A673 (cell line): Measurements from ENCODE around the gene C19orf67. TPM values are rescaled to one million over a fixed set of nuclear protein-coding genes. Genes with fewer than 3 reads are reported as not detected.

Experiments used
- BruUV-seq: library from RNA; stranded (reverse); fragments of 400-500 nt; replicated peaks from 2 replicates; lab custom pipeline; 2021; lab: Mats Ljungman, UMichigan
- CTCF ChIA-PET: fragments of 300-600 bp; sonication (Branson Sonifier 250); formaldehyde crosslinking; loops from one replicate; lab custom pipeline; 2022; ENCODE audit warnings: antibody characterized with exemption; lab: Charles Lee
- POLR2A ChIA-PET: fragments of 300-600 bp; sonication (Branson Sonifier 250); formaldehyde crosslinking; loops from one replicate; lab custom pipeline; 2022; ENCODE audit warnings: antibody characterized with exemption; ENCODE audit not compliant: low non-redundant PET; lab: Charles Lee
- DNase-seq: peaks from one replicate; pipeline ENCODE4 v3.0.0-alpha.2; 2015; ENCODE audit warnings: low spot score
- H3K27ac ChIP-seq: fragments of 200-600 bp; sonication (generic); 2 replicates; pipeline ENCODE4 v1.5.1; 2016; ENCODE audit warnings: mixed run types, low read depth, mild to moderate bottlenecking, mixed read lengths, antibody characterized with exemption, low read length; ENCODE audit not compliant: poor library complexity, severe bottlenecking
- H3K27me3 ChIP-seq: fragments of 200-600 bp; sonication (generic); replicated peaks from 2 replicates; pipeline ENCODE4 v1.6.1; 2017; ENCODE audit warnings: mixed run types, low read depth, mild to moderate bottlenecking, mixed read lengths, antibody characterized with exemption, low read length; ENCODE audit not compliant: insufficient read depth, poor library complexity
- H3K36me3 ChIP-seq: fragments of 200-600 bp; sonication (generic); 2 replicates; pipeline ENCODE4 v1.6.1; 2016; ENCODE audit warnings: mixed run types, mild to moderate bottlenecking, mixed read lengths, antibody characterized with exemption, low read length; ENCODE audit not compliant: insufficient read depth, poor library complexity, severe bottlenecking
- H3K4me1 ChIP-seq: fragments of 200-600 bp; sonication (generic); 2 replicates; pipeline ENCODE4 v1.6.1; 2017; ENCODE audit warnings: mixed run types, mild to moderate bottlenecking, mixed read lengths, antibody characterized with exemption, low read length; ENCODE audit not compliant: insufficient read depth, poor library complexity, severe bottlenecking
- H3K4me3 ChIP-seq: fragments of 200-600 bp; sonication (generic); 2 replicates; pipeline ENCODE4 v1.5.1; 2016; ENCODE audit warnings: low read depth, mixed run types, mild to moderate bottlenecking, mixed read lengths, low read length; ENCODE audit not compliant: poor library complexity, severe bottlenecking
- H3K9me3 ChIP-seq: fragments of 200-600 bp; sonication (generic); 2 replicates; pipeline ENCODE4 v1.6.1; 2016; ENCODE audit warnings: mixed run types, low read depth, mild to moderate bottlenecking, mixed read lengths, antibody characterized with exemption, low read length; ENCODE audit not compliant: poor library complexity, severe bottlenecking
- EZH2 ChIP-seq: fragments of 200-600 bp; sonication (generic); IDR thresholded peaks from 2 replicates; pipeline ENCODE4 v1.6.1; 2017; ENCODE audit warnings: borderline replicate concordance, low read depth, mild to moderate bottlenecking, mixed read lengths, antibody characterized with exemption, low read length; ENCODE audit not compliant: poor library complexity, severe bottlenecking
- intact Hi-C: fragments of 100-400 bp; cut with micrococcal nuclease; formaldehyde crosslinking; loops from one replicate; pipeline ENCODE4 v1.10.0; 2022; ENCODE audit not compliant: unreplicated experiment
- total RNA-seq: library from RNA; stranded (reverse); gene quantifications from 2 replicates; pipeline ENCODE4 v1.2.3, GENCODE V29; 2021
- TF ChIP-seq, protein P1 (sequence below): fragments of 300-800, 200-600 bp; sonication (generic); conservative IDR thresholded peaks from 2 replicates; pipeline ENCODE4 v1.5.1; 2017; ENCODE audit warnings: low read depth, mild to moderate bottlenecking, antibody characterized with exemption, low read length, moderate library complexity, mixed read lengths

Gene C19orf67
- total RNA-seq, 1 experiment from 2014 or later: not detected

DNA sequence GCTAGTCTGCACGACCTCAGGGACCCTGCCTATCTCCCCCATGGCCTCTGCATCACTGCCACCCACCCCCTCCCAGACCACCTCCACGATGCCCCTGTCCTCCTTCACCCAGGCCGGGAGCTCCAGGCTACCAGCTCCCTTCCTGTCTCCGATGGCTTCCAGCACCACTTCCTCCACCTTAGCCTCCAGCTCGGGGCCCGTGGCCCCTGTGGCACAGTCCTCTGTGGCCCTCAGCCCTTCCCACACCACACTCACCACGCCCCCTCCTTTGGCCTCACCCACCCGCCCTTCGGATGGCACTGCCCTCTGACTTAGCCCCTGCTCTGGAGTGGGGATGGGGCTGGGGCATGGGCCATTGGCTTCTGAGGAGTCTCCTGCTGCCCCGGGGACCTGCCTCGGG is 30.9 kb downstream of the C19orf67 start:
- no peak for DNase-seq
- no peak for TF ChIP-seq EZH2
- TF ChIP-seq, protein P1, sequence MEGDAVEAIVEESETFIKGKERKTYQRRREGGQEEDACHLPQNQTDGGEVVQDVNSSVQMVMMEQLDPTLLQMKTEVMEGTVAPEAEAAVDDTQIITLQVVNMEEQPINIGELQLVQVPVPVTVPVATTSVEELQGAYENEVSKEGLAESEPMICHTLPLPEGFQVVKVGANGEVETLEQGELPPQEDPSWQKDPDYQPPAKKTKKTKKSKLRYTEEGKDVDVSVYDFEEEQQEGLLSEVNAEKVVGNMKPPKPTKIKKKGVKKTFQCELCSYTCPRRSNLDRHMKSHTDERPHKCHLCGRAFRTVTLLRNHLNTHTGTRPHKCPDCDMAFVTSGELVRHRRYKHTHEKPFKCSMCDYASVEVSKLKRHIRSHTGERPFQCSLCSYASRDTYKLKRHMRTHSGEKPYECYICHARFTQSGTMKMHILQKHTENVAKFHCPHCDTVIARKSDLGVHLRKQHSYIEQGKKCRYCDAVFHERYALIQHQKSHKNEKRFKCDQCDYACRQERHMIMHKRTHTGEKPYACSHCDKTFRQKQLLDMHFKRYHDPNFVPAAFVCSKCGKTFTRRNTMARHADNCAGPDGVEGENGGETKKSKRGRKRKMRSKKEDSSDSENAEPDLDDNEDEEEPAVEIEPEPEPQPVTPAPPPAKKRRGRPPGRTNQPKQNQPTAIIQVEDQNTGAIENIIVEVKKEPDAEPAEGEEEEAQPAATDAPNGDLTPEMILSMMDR: no peak
- POLR2A ChIA-PET: no interaction called here
- Histone ChIP-seq H3K36me3 (no peaks in the 10 kb centered on the region), H3K27me3 (no peaks in the 10 kb centered on the region), H3K27ac (no peak overlapping the region), H3K9me3 (no peaks in the 10 kb centered on the region), H3K4me1 (peaks cover 12% of the 10 kb centered on the region), H3K4me3 (no peak overlapping the region)
- CTCF ChIA-PET: no interaction called here
- intact Hi-C loops: no loop called here
- no TSS peak for BruUV-seq

DNA sequence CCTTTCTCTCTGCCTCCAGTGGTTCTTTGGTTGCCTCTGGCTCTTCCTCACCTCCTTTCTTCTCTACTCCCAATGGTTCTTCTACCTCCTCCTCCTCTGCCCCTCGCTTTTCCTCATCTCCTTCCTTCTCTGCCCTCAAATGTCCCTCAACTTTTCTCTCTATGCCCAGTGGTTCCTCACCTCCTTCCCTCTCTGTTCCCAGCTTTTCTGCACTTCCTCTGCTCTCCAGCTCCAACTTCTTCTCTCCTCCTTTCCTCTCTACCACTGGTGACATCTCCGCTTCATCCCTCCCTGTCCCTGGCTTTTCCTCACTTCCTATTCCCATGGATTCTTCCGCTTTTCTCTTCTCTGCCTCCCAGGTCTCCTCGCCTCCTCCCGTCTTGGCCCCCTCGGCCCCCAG is 31.5 kb downstream of the C19orf67 start:
- H3K36me3 ChIP-seq: no peaks in the 10 kb centered on the region
- no TSS peak for BruUV-seq
- H3K9me3 ChIP-seq: no peaks in the 10 kb centered on the region
- intact Hi-C loops: no loop called here
- H3K27me3 ChIP-seq: no peaks in the 10 kb centered on the region
- TF ChIP-seq, protein P1: no peak
- TF ChIP-seq EZH2: no peak
- H3K4me1 ChIP-seq: peaks cover 12% of the 10 kb centered on the region
- CTCF ChIA-PET: no interaction called here
- H3K4me3 ChIP-seq: no peak overlapping the region
- no peak for DNase-seq
- no peak overlapping the region for H3K27ac ChIP-seq
- POLR2A ChIA-PET: no interaction called here

DNA sequence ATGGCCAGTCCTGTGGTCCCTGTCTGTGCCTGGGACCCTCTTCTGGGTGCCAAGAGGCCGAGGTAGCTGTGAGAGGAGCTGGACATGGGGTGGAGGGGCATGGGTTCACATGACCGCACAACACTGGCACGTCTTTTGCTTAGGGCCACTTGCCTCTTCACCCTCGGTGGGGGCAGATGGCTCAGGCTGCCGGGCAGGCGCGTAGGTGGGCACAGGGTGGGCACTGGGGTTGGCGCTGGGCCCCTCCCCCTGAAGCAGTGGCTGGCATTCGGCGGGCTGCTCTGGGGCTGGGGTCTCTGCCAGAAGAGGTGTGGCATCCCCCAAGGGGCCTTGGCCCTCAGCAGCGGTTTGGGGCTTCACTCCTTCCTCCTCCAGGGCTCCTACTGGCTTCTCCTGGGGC is 32.1 kb downstream of the C19orf67 start:
- TSS peak; percentile 97 for BruUV-seq
- ChIA-PET CTCF (no interaction called here), POLR2A (no interaction called here)
- Histone ChIP-seq H3K4me3 (no peak overlapping the region), H3K4me1 (peaks cover 8% of the 10 kb centered on the region), H3K27me3 (no peaks in the 10 kb centered on the region), H3K9me3 (no peaks in the 10 kb centered on the region), H3K27ac (no peak overlapping the region), H3K36me3 (no peaks in the 10 kb centered on the region)
- DNase-seq: no peak
- no peak for TF ChIP-seq EZH2
- TF ChIP-seq, protein P1: no peak
- intact Hi-C loops: no loop called here
